ENCODE results near the gene H3-3A.
"Not testable (repeated sequence)": the region's sequence is repeated elsewhere in the genome, so short reads cannot be mapped to it uniquely, and the experiment has no call there.

Gene H3-3A

DNA sequence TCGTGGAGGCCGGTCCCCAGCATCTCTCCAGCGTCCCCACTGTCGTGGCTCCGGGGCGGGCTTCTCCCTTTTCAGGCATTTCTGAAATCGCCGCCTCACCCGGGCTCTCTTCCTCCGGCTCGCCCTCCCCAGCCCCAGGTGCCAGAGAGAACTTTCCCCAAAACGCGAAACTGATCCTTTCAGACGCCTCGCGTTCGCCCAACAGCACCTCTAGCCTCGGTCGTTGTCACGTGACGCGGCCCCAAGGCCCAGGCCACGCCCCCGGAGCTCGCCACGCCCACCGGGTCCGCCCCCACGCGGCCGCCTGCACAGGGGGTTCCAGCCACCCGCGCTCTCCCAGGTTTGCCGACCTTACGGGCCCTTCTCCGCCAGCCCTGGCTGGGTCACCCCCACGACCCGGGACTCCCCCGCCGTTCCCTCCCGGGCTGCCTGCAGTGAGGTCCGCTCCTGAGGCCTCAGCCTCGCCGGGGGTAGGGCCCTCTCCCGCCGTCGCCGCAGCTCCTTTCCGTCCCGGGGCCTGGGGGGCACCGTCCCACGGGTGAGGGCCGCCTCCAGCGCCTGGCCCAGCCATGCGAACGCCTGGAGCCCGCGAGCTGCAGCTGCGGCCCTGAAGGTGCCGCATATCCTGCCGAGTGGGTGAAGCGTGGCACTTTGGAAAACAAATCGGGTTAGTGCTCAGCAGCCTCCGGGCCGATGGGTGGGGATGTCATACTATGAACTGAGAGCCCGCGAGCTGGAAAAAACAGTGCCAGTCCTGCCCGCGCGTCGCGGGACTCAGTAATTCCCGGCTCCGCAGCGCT, 21.0 kb downstream of the H3-3A start:
- in situ Hi-C loops (cut with HindIII; ENCODE audit: low sequenced_read_pairs) = no loop called here

DNA sequence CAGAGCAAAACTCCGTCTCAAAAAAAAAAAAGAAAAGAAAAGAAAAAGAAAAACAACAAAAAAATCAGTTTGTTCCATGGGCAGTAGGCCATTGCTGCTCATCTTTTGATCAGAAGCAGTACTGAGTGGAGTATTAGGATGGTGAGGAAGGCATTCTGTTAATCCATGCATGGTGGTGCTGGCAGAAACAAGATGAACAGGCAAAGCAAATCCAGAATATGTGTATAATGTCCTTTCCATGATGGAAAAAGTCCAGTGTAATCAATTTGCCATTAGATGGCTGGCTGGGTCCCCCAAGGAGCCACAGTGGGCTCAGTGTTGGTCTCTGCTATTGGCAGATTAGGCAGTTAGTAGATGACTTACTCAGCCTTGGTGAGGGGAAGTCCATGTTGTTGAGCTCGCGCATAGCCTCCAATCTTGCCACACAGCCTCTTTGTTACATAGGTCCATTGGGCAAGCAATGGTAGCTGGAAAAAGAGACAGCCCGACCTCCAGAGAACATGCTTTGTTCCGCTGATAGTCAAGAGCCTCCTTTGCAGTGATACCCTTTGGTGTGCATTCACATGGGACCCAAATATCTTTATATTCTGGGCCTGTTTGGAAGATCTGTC, 23.3 kb downstream of the H3-3A start:
- in situ Hi-C loops (cut with HindIII; ENCODE audit: low sequenced_read_pairs) = no loop called here

DNA sequence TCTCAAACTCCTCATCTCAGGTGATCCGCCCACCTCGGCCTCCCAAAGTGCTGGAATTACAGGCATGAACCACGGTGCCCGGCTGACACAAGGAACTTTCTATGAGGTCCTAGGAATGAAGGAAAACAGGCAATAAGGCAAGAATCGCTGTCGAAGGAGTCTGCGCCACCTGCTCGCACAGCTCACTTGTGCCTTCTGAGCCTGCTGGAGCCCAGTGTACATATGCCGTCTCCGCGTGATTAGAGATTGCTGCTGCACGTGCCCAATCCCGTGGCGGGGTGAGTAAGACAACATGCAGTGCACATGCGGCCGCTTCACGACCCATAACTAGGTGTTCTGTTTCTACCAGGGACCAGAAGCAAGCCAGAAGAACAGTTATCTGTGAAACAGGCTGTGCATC, 24.3 kb downstream of the H3-3A start:
- in situ Hi-C loops (cut with HindIII; ENCODE audit: low sequenced_read_pairs) = no loop called here

DNA sequence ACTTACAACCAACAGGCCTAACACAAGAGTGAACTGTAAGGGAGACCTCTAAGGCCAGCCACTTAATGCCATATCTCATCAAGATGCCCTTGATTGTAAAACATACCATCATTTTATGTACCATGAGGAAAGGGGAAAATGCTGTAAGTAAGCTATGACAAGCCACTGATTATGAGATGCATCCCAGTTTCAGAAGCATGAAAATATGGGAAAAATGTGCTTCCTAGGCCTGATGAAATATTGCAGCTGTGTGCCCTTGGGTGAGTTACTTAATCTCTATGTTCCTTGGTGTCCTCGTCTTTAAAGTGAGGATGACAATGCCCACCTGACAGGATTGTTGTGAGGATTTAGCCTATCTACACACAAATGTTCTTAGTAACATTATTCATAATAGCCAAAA, 28.9 kb downstream of the H3-3A start:
- in situ Hi-C loops (cut with HindIII; ENCODE audit: low sequenced_read_pairs) = no loop called here

DNA sequence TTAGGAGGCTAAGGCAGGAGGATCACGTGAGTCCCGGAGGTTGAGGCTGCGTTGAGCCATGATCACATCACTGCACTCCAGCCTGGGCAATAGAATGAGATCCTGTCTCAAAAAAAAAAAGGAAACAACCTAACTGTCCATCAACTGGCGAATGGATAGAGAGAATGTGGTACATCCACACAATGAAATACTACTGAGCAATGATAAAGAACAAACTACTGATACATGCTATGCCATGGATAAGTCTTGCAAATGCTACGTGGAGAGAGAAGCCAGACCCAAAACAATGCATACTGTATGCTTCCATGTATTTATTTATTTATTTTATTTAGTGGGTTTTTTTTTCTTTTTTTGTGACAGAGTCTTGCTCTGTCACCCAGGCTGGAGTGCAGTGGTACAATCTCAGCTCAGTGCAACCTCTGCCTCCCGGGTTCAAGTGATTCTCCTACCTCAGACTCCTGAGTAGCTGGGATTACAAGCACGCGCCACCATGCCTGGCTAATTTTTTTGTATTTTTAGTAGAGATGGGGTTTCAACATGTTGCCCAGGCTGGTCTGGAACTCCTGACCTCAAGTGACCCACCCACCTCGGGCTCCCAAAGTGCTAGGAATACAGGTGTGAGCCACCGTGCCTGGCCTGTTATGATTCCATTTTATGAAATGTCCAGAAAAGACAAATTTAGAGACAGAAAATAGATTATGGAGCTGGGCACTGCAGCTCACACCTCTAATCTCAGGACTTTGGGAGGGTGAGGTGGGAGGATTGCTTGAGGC, 29.7 kb downstream of the H3-3A start:
- in situ Hi-C loops (cut with HindIII; ENCODE audit: low sequenced_read_pairs) = not testable (repeated sequence)

DNA sequence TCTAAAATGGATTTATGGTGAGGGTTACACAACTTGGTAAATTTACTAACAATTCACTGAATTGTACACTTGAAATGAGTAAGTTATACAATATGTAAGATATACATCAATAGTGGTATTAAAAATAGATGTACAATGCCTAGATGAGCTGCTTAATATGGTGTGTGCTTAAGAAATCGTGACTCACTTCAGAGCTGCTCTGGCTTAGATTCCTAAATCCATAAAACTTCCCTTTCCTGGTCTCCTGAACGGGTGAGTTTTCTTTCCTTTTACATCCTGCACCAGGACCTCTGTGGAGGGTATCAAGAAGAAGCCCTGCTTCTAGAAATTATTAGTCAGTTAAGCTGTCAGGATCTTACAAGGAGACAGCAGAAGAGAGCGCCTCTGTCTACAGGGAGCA, 30.4 kb downstream of the H3-3A start:
- in situ Hi-C loops (cut with HindIII; ENCODE audit: low sequenced_read_pairs) = no loop called here

DNA sequence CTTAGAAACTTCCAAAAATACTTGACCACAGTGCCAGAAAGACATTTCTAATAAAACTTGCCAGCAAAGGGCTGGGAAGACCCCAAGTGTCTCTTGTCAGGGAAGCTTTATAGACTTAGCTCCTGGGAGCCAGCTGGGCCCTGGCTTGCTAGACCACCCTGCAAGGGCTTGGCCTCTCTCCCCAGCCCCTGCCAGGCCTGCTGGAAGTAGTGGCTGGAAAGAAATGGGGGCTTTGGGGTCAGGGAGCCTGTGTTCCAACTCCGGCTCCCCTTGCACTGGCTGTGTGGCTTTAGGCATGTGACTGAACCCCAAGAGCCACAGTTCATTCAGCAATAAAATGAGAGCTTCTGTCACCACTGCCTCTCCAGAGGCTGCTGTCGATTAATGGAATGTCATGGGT, 31.1 kb downstream of the H3-3A start:
- in situ Hi-C loops (cut with HindIII; ENCODE audit: low sequenced_read_pairs) = no loop called here

DNA sequence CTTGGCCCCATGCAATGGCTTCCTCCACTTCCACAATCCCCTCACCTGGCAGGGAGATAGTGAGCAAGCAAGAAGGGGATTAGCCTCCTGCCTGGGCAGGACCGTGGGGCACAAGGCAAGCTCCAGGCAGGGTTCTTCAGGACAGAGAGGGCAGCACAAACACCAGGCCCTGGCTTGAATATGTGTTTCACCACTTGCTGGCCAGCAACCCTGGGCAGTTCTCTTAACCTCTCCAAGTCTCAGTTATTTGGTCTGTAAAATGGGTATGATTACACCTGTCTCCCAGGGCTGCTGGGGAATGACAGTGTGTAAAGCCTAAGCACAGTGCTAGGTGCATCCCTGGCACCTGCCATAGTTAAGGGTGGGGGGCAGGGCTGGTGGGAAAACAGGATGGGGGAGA, 31.9 kb downstream of the H3-3A start:
- in situ Hi-C loops (cut with HindIII; ENCODE audit: low sequenced_read_pairs) = no loop called here

DNA sequence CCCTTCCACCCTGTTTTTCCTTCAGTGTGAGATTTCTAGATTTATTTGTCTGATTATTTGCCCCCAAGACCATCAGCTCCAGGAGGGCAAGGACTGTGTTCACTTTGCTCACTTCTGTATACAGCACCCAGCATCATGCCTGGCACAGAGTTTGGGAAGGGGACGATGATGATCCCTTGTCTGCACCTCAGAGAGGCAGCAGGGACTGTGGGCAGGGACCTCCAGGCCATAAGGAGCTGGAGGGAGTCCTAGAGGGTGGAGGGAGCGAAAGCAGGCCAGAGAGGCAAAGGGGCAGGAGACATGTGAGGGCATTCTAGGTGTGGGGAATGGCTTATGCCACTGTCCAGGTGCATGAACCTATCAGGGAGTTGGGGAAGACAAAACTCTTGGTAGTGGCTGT, 32.8 kb downstream of the H3-3A start:
- in situ Hi-C loops (cut with HindIII; ENCODE audit: low sequenced_read_pairs) = no loop called here

DNA sequence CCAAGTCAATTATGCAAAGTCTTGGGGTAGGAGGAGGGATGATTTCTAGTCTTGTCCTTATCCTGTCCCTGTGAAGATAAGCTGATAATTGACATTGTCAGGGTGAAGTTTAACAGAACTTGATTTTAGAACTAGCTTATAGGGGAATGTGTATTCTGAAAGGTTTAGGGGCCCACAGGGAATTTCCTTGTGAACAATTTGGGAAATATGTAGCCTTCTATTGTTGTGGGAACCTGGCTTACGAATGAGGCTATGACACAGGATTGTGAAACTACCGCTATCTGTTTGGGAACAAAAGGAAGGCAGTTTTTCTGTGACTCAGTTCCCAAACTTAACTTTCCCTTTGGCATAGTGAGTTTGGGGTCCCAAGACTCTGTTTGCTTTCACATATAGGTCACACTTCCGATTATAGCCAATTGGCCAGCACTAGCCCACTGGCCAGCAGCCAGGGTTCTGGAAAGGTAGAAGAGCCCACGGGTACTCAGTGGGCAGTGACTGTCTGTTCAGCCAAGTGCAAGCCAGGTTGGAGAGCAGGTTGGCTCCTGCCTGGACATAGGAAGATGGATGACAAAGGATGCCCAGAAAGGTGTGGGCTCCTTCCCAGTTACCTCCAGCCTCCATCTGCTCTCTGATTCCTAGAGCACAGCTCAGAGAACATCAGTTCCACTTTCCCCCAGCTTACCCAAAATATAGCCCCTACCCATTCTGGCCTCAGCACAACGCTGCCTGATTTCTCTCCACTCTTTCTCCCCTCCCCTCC, 35.5 kb downstream of the H3-3A start:
- in situ Hi-C loops (cut with HindIII; ENCODE audit: low sequenced_read_pairs) = no loop called here

DNA sequence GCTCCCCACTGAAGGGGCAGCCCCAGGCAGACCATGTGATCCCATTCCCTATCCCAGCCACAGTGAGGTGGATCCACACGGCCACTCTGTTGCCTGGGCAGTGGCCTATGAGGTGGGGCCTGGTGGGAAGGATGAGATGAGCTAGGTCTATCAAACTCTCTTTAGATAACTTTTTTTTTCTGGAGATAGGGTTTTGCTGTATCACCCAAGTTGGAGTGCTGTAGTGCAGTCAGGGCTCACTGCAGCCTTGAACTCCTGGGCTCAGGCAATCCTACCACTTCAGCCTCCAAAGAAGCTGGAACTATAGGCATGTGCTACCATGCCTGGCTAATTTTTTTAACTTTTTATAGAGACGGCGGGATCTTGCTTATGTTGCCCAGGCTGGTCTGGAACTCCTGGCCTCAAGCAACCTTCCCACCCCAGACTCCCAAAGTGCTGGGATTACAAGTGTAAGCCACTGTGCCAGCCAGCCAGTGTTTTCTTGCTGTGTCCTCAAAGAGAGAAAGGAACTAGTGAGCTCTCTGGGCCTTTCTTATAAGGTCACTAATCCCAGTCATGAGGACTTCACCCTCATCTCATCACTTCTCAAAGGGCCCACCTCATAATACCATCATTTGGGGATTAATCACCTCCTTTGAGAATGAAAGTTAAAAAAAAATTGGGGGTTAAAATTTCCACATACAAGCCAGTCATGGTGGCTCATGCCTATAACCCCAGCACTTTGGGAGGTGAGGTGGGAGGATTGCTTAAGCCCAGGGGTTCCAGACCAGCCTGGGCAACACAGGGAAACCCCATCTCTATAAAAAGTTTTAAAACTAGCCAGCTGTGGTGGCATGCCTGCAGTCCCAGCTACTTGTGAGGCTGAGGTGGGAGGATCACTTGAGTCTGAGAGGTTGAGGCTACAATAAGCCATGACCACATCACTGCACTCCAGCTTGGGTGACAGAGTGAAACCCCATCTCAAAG, 36.6 kb downstream of the H3-3A start:
- in situ Hi-C loops (cut with HindIII; ENCODE audit: low sequenced_read_pairs) = no loop called here

DNA sequence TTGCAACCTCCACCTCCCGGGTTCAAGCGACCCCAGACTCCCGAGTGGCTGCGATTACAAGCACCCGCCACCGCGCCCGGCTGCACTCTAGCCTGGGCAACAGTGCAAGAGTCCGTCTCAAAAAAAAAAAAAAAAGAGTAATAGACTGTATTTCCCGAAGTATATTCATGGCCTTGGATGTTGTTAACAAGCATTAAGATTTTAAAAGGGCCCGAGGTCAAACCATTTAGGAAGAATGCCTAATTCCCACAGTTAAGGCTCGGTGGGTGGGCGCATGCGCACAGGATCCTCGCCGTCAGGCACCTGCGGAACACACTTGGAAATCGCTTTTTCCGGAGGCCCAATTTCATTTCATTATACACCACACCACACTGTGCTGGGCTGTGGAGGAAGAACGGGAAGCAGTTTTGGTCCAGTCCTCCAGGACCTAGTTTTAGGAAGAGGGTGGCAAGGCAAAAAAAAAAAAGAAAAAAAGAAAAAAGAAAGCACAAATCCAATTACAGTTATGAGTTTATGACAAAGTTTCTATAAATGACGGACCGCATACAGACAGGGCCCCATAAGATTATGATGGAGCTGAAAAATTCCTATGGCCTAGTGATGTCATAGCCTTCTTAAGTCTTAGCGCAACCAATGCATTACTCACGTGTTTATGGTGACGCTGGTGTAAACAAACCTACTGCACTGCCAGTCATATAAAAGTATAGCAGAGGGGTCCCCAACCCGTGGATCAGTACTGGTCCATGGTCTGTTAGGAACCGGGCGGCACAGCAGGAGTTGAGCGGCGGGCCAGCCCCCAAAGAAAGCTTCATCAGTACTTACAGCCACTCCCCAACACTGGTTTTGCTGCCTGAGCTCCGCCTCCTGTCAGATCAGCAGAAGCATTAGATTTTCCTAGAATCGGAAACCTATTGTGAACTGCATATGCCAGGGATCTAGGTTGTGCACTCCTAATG, 38.2 kb downstream of the H3-3A start:
- in situ Hi-C loops (cut with HindIII; ENCODE audit: low sequenced_read_pairs) = no loop called here

DNA sequence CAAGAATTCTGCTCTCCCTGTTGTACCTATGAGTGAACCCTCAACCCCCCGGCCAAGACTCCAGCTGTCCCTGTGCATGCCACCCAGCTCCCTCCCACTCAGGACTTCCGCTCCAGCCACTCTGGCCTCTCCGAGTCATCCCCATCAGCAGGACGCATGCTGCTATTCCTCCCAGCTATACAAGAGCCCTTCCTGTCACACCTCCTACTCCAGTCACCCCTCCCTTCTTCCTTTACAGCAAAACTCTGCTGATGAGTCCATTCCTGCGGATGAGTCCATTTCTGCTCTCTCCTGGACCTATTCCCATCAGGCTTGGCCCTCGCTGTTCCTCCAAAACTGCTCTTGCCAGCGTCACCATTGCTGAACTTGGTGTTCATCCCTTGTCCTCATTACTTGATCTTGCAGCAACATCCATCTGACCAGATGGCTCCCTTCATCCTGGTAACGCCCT, 42.2 kb downstream of the H3-3A start:
- in situ Hi-C loops (cut with HindIII; ENCODE audit: low sequenced_read_pairs) = no loop called here

DNA sequence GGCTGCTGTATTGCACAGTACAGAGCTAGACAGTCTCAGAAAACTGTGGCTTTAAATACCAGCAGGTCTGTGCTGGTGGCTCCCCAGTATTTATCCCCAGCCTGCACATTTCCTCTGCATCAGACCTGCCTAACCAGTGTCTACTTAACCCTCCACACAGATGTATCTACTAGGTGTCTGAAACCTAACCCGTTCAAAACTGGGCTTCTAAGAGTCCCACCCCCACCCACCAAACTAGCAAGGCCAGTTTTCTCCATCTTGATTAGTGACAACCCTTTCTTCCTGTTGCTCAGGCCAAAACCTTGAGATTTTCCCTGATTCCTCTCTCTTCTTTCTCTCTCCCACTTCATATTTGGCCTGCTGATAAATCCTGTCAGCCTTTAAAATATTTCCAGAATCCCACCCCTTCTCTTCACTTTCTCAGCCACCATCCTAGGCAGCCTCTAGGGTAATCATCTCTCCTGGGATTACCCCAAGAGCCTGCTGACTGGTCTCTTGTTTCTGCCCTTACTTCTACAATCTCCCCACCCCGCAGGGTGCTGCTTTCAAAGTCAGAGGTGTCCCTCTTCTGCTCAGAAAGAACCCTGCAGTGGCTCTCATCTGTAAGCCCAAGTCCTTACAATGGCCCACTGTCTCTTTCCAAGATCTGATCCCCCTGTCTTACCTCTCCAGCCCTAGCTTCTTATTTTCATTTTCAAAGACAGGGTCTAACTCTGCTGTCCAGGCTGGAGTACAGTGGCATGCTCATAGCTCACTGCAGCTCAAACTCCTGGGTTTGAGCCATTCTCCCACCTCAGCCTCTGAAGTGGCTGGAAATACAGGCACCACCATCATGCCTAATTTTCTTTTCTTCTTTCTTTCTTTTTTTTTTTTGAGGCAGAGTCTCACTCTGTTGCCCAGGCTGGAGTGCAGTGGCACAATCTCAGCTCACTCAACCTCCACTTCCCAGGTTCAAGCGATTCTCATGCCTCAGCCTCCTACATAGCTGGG, 45.2 kb downstream of the H3-3A start:
- in situ Hi-C loops (cut with HindIII; ENCODE audit: low sequenced_read_pairs) = no loop called here

DNA sequence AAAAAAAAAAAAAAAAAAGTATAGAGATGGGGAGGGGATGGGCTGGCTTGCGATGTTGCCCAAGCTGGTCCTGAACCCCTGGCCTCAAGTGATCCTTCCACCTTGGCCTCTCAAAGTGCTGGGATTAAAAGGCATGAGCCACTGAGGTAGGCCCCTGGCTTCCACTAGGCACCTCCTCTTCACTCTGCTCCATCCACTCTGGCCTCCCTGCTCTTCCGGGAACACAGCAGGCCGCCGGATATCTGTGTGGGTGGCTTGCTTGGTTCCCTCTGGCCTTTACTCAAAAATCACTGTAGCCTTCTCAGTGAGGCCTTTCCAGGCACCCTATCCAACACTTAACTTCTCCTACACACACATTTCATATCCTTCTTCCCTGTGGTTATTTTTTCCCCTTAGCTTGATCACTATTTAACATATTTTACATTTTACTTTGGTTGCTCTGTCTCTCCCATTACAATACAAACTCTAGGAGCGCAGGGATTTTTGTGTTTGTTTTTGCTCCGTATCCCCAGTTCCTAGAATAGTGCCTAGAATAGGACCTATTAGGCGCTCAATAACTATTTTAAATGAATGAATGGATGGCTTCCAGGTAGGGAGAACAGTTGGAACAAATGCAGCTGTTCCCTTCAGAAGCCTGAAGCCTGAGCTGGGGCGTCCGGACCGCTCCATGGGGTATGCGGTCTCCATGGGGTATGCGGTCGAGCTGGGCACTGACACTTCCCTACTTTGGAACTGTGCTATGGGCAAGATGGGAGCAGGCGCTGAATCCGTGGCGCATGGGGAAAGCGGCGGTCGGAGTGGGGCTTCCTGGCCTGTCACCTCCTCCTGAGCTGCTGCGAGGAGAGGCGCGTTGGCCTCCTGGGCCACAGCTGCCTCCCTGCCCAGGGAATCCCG, 46.7 kb downstream of the H3-3A start:
- in situ Hi-C loops (cut with HindIII; ENCODE audit: low sequenced_read_pairs) = no loop called here

DNA sequence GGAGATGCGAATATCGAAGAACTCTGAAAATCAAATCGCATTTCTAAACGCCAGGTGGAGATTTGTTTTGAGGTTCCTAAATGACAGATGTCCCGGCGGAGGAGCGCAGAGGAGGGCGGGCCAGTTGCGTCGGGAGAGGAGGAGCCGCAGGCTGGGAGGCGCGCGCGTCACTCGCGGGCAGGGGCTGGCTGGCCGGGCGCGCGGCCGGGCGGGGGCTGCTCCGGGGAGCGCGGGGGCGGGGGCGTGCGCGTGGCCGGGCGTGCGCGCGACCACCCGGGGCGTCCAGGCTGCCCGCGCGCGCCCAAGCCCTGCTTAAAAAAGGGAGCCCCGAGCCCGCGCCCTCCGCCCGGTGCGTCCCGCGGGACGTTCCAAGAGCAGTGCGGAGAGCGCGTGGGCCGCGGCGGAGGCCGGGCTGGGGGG, 47.3 kb downstream of the H3-3A start:
- in situ Hi-C loops (cut with HindIII; ENCODE audit: low sequenced_read_pairs) = no loop called here

All from DLD1 (cell line).